Endothelial cell of hepatic sinusoid (primary cell): ENCODE data around the gene PBRM1.

Source experiments
- in situ Hi-C: cut with HindIII; loops from 2 replicates; pipeline ENCODE4 v1.10.0; 2017; ENCODE audit warnings: low sequenced_read_pairs

Gene PBRM1

DNA sequence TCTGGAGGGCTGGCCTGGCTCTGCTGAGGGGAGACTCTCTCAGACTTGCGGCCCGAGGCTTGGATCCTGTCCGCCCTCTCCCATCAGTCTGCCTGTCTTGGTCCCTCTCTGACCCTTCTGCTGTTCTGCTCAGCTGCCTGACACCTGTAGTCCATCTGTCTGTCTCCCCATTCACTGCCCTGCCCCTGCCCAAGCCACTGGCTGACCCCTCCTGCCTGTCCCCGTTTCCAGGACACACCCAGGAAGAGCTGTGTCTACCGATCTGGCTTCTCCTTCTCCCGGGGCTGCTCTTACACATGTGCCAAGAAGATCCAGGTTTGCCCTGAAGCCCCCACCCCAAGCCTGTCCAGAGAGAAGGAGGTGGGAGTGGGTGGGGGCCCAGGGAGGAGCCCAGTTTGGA, 170.5 kb downstream of the PBRM1 start:
- in situ Hi-C loops: no loop called here

DNA sequence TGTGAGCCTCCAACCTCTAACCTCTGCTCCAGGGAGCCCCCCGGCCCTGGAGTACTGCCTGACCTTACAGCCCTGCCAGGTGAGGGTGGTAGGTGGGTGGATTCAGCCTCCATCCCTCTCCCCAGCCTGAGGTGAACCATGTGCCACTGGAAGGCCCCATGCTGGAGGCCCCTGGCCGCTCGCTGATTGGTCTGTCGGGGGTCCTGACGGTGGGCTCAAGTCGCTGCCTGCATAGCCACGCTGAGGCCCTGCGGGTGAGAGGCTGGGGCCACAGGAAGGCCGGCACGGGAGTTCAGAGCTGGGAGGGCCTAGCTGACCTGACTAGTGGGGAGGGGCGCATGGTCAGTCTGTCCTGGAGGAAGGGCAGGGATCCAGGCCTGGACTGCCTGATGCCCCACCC, 171.1 kb downstream of the PBRM1 start:
- in situ Hi-C loops: no loop called here

DNA sequence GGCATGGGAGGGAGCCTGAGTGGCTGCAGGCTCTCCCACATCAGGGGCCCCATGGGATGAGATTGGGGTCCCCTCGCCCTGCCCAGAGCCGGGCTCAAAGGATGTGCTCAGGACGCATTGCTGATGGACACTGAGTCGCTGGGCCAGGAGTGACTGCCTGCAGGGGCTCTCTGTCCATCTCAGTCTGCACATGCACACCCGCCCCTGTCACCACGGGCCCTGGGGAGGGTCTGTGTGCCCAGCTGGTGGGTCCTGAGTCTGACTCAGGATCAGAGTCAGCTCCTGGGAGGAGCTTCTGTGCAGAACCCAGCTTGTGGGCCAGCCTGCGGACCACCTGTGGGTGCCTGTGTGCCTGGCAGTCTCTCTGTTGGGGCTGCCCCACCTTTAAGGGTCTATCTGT, 172.4 kb downstream of the PBRM1 start:
- in situ Hi-C loops: no loop called here

DNA sequence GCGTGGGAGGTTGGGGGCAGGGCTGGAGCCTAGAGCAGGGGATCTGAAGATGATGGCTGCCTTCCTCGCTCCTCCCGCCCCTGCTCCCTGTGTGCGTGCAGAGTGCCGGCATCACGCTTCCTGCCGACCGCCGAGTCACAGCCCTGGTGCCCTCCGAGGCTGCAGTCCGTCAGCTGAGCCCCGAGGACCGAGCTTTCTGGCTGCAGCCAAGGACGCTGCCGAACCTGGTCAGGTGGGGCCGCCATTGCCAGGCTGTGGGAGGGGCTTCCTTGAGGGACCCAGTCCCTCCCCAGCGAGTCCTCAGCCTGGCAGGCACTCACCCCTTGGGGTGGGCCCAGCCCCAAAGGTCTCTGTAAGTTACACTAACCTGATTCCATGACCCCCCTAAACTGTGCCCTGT, 173.0 kb downstream of the PBRM1 start:
- in situ Hi-C loops: no loop called here

DNA sequence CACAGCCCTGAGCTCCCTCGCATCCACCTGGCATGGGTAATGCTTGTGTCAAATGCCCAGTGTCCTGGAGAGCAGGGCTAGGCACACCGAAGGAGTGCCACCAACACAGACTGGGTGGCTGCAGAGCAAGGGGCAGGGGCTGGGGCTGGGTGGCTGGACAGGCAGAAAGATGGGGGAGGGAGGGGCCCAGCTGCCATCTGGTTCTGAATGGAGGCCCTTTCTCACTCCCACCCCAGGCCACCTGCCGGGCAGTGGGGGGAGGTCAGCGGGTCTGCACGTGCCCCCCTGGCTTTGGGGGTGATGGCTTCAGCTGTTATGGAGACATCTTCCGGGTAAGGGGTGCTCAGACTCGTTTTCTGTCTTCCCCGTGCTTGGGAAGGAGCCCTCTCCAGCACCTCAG, 173.6 kb downstream of the PBRM1 start:
- in situ Hi-C loops: no loop called here

DNA sequence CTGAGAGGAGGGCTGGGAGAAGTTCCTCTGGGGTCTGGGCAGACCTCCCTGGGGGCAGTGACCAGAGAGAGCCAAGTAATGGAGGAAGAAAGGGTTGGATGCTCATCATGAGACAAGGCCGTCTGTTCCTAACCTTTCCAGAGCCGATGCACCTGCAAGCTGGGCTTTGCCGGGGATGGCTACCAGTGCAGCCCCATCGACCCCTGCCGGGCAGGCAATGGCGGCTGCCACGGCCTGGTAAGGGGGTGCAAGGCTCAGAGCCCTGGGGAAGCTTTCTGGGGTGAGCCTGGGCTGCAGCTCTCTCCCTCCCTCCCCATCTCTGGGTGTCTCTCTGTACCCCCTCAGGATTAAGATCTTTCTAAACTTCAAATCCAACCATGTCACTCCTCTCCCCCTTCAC, 174.2 kb downstream of the PBRM1 start:
- in situ Hi-C loops: no loop called here

DNA sequence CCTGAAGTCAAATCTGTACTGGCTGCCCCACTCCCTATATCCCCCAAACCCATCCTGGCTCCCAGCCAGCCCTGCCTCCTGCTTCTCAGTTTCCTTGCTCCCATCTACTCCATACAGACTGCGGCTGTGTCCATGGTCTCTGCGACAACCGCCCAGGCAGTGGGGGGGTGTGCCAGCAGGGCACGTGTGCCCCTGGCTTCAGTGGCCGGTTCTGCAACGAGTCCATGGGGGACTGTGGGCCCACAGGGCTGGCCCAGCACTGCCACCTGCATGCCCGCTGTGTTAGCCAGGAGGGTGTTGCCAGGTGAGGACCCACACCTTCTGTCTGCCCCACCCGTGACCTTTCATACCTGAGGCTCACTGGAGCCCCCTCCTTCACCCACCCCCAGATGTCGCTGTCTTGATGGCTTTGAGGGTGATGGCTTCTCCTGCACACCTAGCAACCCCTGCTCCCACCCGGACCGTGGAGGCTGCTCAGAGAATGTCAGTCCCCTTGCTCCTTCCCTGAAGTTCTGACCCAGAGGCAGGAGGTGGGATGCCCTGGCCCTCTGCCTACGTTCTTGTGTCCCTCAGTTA, 175.9 kb downstream of the PBRM1 start:
- in situ Hi-C loops: no loop called here

DNA sequence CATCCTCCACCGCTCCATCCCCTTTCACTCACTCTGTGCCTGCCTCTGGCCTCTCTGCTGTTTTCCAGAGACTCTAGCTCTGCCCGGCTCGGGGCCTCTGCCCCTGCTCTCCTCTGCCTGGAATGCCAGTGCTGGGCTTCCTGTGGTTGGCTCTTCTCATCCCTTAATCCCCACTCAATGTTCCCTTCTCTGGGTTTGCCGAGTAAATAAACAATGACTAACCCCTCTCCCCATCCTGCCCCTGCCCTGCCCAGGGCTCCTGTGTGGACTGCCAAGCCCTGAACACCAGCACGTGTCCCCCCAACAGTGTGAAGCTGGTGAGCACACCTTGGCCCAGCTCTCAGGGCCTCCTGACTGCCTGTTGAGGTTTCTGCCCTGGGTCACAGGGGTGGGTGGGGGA, 178.4 kb downstream of the PBRM1 start:
- in situ Hi-C loops: no loop called here

DNA sequence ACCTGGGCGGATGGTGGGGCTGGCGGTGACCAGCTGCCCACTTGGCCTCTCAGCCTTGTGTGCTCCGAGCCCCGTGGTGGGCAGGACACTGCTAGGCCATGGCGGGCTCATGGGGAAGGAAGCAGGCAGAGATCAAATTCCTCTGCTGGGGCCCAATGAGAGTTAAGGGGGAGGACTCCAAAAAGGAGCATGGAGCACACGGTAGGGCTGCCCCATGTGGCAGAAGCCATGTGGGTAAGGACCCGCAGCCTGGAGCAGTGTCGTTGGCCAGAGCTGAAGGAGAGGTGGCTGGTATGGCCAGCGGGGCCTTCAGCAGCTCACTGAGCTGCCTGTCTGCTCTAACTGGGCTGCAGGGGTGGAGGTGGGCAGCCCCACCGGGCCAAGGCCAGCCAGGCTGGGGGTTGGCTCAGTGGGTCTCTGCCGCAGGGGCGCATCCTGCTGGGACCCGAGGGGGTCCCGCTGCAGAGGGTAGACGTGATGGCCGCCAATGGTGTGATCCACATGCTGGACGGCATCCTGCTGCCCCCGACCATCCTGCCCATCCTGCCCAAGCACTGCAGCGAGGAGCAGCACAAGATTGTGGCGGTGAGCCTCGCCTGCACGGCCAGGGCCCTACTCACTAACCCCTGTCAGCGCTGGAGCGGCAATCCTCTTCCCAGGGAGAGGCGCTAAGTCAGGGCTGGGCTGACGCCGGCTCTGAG, 179.3 kb downstream of the PBRM1 start:
- in situ Hi-C loops: no loop called here

DNA sequence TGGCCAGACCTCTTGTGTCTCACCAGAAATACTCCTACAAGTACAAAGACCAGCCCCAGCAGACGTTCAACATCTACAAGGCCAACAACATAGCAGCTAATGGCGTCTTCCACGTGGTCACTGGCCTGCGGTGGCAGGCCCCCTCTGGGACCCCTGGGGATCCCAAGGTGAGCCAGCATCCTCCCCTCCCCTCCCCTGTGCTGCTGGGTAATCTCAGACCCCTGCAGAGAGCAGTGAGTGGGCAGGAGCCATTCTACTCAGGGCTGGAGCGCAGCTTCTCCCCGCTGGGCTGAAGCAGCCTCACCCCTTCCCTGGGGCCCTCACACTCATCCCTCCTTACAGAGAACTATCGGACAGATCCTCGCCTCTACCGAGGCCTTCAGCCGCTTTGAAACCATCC, 180.7 kb downstream of the PBRM1 start:
- in situ Hi-C loops: no loop called here

DNA sequence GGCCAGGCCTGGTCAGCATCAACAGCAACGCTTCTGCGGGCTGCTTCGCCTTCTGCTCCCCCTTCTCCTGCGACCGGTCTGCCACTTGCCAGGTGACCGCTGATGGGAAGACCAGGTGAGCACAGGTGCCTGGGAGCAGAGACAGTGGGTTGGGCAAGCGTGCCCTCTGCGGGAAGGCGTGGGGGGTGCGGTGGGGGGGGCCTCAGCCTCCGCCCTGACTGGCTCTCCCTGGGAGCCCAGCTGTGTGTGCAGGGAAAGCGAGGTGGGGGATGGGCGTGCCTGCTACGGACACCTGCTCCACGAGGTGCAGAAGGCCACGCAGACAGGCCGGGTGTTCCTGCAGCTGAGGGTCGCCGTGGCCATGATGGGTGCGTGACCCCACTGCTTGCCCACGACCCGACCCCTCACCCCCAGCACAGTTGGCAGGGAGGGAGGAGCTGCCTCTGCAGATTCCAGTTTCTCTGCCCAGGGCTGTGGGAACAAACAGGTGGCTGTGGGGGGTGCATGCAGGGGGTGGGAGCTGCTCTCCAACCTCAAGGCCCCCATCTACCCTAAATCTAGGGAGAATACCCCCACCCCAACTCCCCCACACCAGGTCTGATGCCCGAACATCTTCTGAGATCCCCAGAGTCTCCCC, 181.8 kb downstream of the PBRM1 start:
- in situ Hi-C loops: no loop called here

DNA sequence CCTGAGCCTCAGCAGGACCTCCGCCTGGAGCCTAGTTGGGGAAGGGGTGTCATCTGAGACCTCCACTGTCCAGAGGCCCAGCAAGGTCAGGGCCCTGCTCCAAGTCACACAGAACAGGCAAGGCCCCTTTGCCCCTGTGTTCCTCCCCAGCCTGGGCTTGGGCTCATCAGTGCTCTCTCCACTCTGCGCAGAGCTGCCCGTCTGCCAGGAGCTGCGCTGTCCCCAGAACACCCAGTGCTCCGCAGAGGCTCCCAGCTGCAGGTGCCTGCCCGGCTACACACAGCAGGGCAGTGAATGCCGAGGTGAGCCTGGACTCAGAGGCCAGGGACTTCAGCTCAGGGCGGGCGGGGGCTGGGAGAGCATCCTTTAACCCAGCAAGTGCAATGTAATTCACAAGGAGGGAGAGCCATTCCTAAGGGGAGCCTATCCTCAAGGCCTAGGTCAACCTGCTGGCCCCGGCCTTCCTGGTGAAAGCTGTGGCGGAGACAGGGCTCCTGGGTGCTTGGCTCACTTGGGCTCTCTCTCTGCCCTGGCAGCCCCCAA, 182.8 kb downstream of the PBRM1 start:
- in situ Hi-C loops: no loop called here

DNA sequence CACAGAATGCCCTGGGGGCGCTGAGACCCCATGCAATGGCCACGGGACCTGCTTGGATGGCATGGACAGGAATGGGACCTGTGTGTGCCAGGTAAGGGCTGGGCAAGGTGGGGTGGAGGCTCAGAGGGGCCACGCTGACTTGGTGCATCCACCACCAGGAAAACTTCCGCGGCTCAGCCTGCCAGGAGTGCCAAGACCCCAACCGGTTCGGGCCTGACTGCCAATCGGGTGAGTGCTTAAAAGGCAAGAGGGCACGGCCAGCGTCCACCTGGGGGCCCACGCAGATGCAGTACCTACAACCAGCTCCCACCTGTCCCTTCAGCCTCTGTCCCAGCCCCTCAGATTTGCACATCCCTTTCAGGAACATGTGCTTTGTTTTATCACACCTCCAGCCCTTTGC, 183.7 kb downstream of the PBRM1 start:
- in situ Hi-C loops: no loop called here

DNA sequence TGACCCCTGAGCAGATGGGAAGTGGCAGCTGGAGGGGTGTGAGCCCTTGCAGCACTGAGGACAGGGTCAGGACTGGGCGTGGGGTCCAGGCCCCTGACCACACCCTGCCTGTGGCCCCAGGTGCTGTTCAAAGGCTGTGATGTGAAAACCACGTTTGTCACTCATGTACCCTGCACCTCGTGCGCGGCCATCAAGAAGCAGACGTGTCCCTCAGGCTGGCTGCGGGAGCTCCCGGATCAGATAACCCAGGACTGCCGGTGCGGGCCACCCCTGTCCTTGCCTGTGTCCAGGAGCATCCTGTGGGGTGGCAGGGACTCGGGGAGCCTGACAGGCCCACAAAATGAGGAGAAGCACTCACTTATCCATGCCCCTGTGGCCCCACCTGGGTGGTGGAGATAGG, 184.7 kb downstream of the PBRM1 start:
- in situ Hi-C loops: no loop called here

DNA sequence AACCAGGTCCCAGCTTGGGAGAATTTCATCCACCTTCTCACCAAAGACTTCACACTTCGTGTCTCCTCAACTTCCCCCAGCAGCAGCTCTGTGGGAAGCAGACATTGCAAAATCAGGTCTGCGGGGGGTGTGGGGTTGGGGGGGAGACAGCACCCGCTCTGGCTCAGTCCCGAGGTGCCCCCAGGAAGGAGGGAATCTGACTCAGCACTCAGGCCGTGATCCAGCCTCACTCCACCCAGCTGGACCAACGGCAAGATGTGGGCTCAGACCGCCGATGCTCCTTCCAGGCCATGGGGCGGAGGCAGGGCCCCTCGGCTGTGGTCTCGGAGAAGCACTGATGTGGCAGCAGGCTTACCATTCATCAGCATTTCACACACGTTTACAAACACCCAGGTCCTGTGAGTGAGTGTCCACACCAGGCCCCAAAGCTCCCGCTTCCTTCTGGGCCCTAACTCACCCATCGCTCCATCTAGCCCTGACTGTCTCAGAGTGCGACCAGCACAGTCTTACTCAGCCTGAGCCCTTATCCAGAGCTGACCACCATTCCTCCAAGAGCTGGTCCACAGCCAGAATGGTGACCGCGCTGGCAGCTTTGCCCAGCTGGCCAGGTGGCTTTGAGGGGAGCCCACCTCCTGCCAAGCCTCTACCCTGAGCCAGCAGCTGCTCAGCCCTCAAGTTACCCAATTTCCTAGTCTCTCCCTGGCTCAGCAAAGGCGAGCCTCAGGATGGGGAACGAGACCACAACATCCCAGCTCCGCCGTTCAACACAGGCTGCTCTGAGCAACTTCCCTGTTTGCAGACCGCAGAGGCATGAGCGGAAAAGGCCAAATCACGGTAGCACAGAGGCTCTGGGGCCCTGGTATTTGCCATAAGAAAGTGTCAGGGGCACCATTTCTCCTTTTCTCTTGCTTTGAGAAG, 187.3 kb downstream of the PBRM1 start:
- in situ Hi-C loops: no loop called here

DNA sequence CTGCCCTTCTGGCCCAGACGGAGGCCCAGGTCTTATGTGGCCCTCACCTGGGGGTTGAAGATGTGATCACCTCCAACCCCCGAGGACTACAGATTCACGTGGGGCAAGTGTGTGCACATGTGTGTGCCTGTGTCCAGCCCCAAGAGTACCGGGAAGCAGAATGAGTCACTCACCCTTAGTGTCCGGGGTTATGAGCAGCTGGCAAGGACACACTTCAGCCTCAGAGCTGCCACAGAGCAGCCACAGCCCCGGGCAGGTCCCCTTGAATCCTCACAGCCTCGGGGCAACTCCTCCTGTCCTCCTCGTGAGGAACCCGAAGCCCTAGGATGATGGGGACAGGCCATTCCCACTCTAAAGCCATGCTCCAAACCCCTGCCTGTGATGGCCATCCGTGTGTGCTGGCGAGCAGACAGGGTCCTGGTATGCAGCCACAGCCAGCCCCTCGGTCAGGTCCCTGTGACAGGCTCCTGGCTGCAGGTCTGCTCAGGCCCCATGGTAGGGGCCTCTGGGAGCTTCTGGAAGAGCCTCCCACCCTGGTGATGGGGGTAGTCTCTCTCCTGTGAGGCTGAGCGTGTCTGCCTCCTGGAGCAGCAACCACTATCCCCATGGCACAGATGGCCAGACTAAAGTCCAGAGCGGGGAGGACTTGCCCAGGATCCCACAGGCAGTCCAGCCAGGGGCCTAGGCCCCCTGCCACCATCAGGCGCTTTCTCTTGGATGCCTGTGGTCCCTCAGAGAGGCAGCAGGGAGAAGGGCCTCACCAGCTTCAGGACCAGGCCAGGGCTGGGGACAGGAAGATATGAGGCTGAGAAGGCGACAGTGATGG, 189.7 kb downstream of the PBRM1 start:
- in situ Hi-C loops: no loop called here
